Testis (tissue), 3 donors: Measurements from ENCODE around the gene RAB4B. TPM values are rescaled to one million over a fixed set of nuclear protein-coding genes. Genes with fewer than 3 reads are reported as not detected.

Experiments used
- DNase-seq: peaks from one replicate; pipeline ENCODE4 v3.0.0-alpha.2; 2019
- H3K27ac ChIP-seq, 2 donors: fragments of 200-600 bp; sonication (generic); one replicate each; pipeline ENCODE4 v1.5.1; 2019
- H3K27me3 ChIP-seq: fragments of 200-600 bp; sonication (generic); one replicate; pipeline ENCODE4 v1.5.1; 2019
- H3K36me3 ChIP-seq: fragments of 200-600 bp; sonication (generic); one replicate; pipeline ENCODE4 v1.5.1; 2017; ENCODE audit warnings: low read depth; ENCODE audit errors: missing control alignments
- H3K4me1 ChIP-seq: fragments of 200-600 bp; sonication (generic); one replicate; pipeline ENCODE4 v1.5.1; 2019
- H3K4me3 ChIP-seq, 2 donors: fragments of 200-600 bp; sonication (generic); one replicate each; pipeline ENCODE4 v1.5.1; 2017 to 2019
- H3K9me3 ChIP-seq: fragments of 200-600 bp; sonication (generic); one replicate; pipeline ENCODE4 v1.5.1; 2017
- POLR2A ChIP-seq: fragments of 450-650 bp; IDR thresholded peaks from one replicate; pipeline ENCODE4 v1.6.1; 2017; ENCODE audit warnings: antibody characterized with exemption, mild to moderate bottlenecking, moderate library complexity
- WGBS, 2 donors: methylation state at CpG; one replicate each; pipeline ENCODE4 v1.1.5; 2018; 5-methylcytosine and 5-hydroxymethylcytosine counted together
- intact Hi-C: fragments of 100-400 bp; cut with DNase I; formaldehyde crosslinking; loops from one replicate; pipeline ENCODE4 v1.15.1; 2023; ENCODE audit warnings: low total_unique reads
- polyA plus RNA-seq: library from polyadenylated mRNA; stranded (reverse); fragments of 350-450 nt; fragmentation: Illumina TruSeq; extraction: RNeasy Lipid Tissue Mini Kit (QIAGEN cat#74804); gene quantifications from one replicate; pipeline ENCODE4 v1.2.3, GENCODE V29; 2014; ENCODE audit warnings: low read depth, low replicate concordance; ENCODE audit not compliant: insufficient read depth
- total RNA-seq, 2 donors: library from RNA; depleted of rRNA; stranded (reverse); fragments of >200 nt; gene quantifications; one replicate each; pipeline ENCODE4 v1.2.3, GENCODE V29; 2016
- TF ChIP-seq, protein P1 (sequence below), 3 experiments: fragments of 450-650 bp in 2 of 3; fragments of 200-600 bp in 1 of 3; sonication (generic) in 1 of 3; IDR thresholded peaks; one replicate each; pipeline ENCODE4 v1.5.1; 2016 to 2019; ENCODE audit warnings: antibody characterized with exemption in 3 of 3, mild to moderate bottlenecking in 2 of 3, moderate library complexity in 1 of 3

The RAB4B gene
- total and polyA plus RNA-seq, 3 donors from 2014 or later = 44.7 to 49.3 (median 46.7) TPM

DNA sequence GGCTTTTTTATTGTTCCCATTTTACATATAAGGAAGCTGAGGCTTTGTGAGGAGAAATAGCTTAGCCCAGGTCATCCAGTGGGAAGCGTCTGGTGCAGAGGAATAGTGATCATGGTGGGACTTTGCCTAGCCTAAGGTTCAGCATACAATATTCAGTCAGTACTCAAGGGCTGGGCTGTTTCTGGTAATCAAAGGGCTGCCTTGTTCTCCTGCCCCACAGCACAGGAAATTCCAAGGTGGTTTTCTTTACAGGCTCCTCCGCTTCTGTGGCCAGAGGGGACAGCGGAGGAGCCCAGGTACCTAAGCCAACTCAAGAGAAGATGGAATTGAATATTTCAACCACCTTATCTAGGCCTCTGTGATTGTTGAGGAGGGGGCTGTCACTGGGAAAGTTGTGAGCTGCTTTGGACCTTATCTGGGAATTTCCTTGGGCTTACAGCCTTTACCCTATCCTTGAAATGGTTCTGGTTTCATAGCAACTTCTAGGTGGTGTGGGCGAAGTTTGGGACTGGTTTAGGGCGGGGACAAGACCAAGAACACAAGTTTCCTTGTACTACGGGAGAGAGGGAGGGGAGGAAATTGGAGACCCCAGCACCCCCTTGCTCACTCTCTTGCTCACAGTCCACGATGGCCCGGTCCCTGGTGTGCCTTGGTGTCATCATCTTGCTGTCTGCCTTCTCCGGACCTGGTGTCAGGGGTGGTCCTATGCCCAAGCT is 3.0 kb upstream of the RAB4B start, which contains the start of gene MIA:
Gene MIA, plus strand, starts transcription at position 606 of the 716 bp plus-strand sequence. Its CDS starts 22 bp downstream, at position 628.
- WGBS, 2 donors = 68 to 80% methylated on average over 9 of the region's 9 CpGs
- no peak within 1 kb of the TSS for H3K27ac ChIP-seq
- intact Hi-C loops = no loop called here

DNA sequence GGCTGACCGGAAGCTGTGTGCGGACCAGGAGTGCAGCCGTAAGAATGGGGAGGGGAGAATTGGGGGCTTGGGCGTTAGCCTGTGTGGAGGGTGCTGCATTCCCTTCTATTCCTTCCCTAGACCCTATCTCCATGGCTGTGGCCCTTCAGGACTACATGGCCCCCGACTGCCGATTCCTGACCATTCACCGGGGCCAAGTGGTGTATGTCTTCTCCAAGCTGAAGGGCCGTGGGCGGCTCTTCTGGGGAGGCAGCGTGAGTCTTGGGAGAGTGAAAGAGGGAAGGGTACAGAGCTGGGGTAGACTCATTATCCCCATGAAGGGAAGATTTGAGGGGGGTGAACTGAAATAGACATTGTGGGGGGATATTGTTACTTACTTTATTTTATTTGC is 2.4 kb upstream of the RAB4B start:
- no peak for DNase-seq
- no peaks in the 10 kb centered on the region for H3K9me3 ChIP-seq
- H3K4me3 ChIP-seq = no peak overlapping the region
- H3K27me3 ChIP-seq = no peaks in the 10 kb centered on the region
- intact Hi-C loops = no loop called here
- TF ChIP-seq, protein P1, sequence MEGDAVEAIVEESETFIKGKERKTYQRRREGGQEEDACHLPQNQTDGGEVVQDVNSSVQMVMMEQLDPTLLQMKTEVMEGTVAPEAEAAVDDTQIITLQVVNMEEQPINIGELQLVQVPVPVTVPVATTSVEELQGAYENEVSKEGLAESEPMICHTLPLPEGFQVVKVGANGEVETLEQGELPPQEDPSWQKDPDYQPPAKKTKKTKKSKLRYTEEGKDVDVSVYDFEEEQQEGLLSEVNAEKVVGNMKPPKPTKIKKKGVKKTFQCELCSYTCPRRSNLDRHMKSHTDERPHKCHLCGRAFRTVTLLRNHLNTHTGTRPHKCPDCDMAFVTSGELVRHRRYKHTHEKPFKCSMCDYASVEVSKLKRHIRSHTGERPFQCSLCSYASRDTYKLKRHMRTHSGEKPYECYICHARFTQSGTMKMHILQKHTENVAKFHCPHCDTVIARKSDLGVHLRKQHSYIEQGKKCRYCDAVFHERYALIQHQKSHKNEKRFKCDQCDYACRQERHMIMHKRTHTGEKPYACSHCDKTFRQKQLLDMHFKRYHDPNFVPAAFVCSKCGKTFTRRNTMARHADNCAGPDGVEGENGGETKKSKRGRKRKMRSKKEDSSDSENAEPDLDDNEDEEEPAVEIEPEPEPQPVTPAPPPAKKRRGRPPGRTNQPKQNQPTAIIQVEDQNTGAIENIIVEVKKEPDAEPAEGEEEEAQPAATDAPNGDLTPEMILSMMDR (IDR thresholded peaks at IDR 0.05) = no peak
- no peak for TF ChIP-seq POLR2A
- no peaks in the 10 kb centered on the region for H3K36me3 ChIP-seq
- H3K4me1 ChIP-seq = peaks cover 12% of the 10 kb centered on the region
- no peak overlapping the region for H3K27ac ChIP-seq
- 82 to 87% methylated on average over 10 of the region's 10 CpGs for WGBS, 2 donors

More for the DNA sequence above, 3.0 kb upstream of the RAB4B start, which contains the start of gene MIA:
- Histone ChIP-seq H3K36me3 (no peaks in the 10 kb centered on the region), H3K4me3 (no peak within 1 kb of the TSS), H3K27me3 (no peaks in the 10 kb centered on the region), H3K4me1 (peaks cover 12% of the 10 kb centered on the region), H3K9me3 (no peaks in the 10 kb centered on the region)
- no peak for DNase-seq
- TF ChIP-seq, protein P1 (IDR thresholded peaks at IDR 0.05) = no peak
- TF ChIP-seq POLR2A = no peak

DNA sequence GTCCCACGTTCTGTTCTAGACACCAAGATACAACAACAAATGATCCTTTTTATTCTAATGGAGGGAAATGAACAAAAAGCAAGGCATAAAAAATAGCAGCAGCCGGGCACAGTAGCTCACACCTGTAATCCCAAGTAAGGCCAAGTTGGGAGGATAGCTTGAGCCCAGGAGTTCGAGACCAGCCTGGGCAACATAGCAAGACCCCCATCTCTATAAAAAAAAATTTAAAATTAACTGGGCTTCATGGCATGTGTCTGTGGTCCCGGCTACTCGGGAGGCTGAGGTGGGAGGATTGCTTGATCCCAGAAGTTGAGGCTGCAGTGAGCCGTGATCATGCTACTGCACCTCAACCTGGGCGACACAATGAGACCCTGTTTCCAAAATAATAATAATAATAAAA is 1.7 kb upstream of the RAB4B start:
- Histone ChIP-seq H3K36me3 (no peaks in the 10 kb centered on the region), H3K4me3 (no peak overlapping the region), H3K4me1 (peaks cover 12% of the 10 kb centered on the region), H3K27ac (peak overlapping the region in 1 of 2 donors; percentile 95), H3K9me3 (no peaks in the 10 kb centered on the region), H3K27me3 (no peaks in the 10 kb centered on the region)
- DNase-seq = no peak
- TF ChIP-seq, protein P1 (IDR thresholded peaks at IDR 0.05) = no peak
- TF ChIP-seq POLR2A = no peak
- intact Hi-C loops = no loop called here
- WGBS, 2 donors = 60 to 75% methylated on average over 7 of the region's 7 CpGs

DNA sequence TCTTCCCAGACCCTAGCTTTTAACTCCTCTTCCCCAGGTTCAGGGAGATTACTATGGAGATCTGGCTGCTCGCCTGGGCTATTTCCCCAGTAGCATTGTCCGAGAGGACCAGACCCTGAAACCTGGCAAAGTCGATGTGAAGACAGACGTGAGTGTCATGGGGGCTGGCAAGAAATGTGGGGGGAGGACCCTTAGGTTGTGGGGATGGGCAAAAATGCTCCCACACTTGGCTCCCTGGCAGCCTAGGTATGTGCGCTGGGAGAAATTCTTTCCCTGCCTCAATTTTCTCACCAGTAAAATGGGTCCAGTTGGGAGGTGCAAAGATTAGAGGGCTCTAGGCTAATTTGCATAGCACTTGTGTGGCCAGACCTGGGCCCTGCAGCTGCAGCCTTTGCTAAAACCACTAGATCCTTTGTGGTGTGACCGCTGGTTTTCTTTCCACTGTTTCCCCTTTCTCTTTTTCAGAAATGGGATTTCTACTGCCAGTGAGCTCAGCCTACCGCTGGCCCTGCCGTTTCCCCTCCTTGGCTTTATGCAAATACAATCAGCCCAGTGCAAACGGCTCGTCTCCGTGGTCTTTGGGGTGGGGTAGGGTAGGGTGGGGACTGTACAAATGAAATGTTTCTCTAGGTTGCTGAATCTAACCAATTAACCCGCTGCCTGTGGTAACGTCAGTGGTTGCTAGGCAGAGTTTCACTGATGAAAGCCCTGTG is 959 bp upstream of the RAB4B start:
- peak; percentile 97 for DNase-seq
- Histone ChIP-seq H3K9me3 (no peaks in the 10 kb centered on the region), H3K4me3 (peak overlapping the region; percentile 73 to 95), H3K27me3 (no peaks in the 10 kb centered on the region), H3K36me3 (no peaks in the 10 kb centered on the region), H3K27ac (peak overlapping the region; percentile 95 to 96), H3K4me1 (peaks cover 12% of the 10 kb centered on the region)
- intact Hi-C loops = no loop called here
- TF ChIP-seq, protein P1 (IDR thresholded peaks at IDR 0.05) = no peak
- 8 to 10% methylated on average over 13 of the region's 13 CpGs for WGBS, 2 donors
